Measurements from ENCODE around the gene DMD.

The DMD gene

GRCh38 chrX:33109858-33110257 lies 101.5 kb downstream of the DMD start:
- Histone ChIP-seq H3K9ac (ENCODE audit: low read length) (no peak overlapping the region), H2AFZ (ENCODE audit: low read depth, low read length) (no peak overlapping the region), H3K27ac (ENCODE audit: low read length) (no peak overlapping the region), H3K4me2 (ENCODE audit: low read length) (no peak overlapping the region), H4K20me1 (ENCODE audit: insufficient read depth, low read length) (no peaks in the 10 kb centered on the region), H3K4me3 (ENCODE audit: low read length) (no peak overlapping the region), H3K9me3 (ENCODE audit: insufficient read depth, low read length) (no peaks in the 10 kb centered on the region), H3K27me3 (ENCODE audit: low read depth, low read length) (no peaks in the 10 kb centered on the region), H3K79me2 (ENCODE audit: low read length) (no peaks in the 10 kb centered on the region), H3K36me3 (replicated peaks; ENCODE audit: low read depth, low read length) (no peaks in the 10 kb centered on the region), H3K4me1 (ENCODE audit: low read length) (no peaks in the 10 kb centered on the region)
- TF ChIP-seq EZH2phosphoT487 (IDR thresholded peaks at IDR 0.05; ENCODE audit: low read depth) (no peak), CTCF (IDR thresholded peaks at IDR 0.05; ENCODE audit: low read depth, low read length) (no peak)

GRCh38 chrX:33106737-33107136 lies 104.6 kb downstream of the DMD start:
- TF ChIP-seq EZH2phosphoT487 (IDR thresholded peaks at IDR 0.05; ENCODE audit: low read depth) (no peak), CTCF (IDR thresholded peaks at IDR 0.05; ENCODE audit: low read depth, low read length) (no peak)
- Histone ChIP-seq H3K9me3 (ENCODE audit: insufficient read depth, low read length) (no peaks in the 10 kb centered on the region), H3K9ac (ENCODE audit: low read length) (no peak overlapping the region), H3K4me3 (ENCODE audit: low read length) (no peak overlapping the region), H3K4me2 (ENCODE audit: low read length) (no peak overlapping the region), H4K20me1 (ENCODE audit: insufficient read depth, low read length) (no peaks in the 10 kb centered on the region), H3K36me3 (replicated peaks; ENCODE audit: low read depth, low read length) (no peaks in the 10 kb centered on the region), H3K27ac (ENCODE audit: low read length) (no peak overlapping the region), H3K27me3 (ENCODE audit: low read depth, low read length) (no peaks in the 10 kb centered on the region), H3K79me2 (ENCODE audit: low read length) (no peaks in the 10 kb centered on the region), H3K4me1 (ENCODE audit: low read length) (no peaks in the 10 kb centered on the region), H2AFZ (ENCODE audit: low read depth, low read length) (no peak overlapping the region)

- Histone ChIP-seq H2AFZ (ENCODE audit: low read depth, low read length) (no peak overlapping the region), H3K4me1 (ENCODE audit: low read length) (peaks cover 6% of the 10 kb centered on the region), H3K4me2 (ENCODE audit: low read length) (no peak overlapping the region), H3K4me3 (ENCODE audit: low read length) (no peak overlapping the region), H3K79me2 (ENCODE audit: low read length) (no peaks in the 10 kb centered on the region), H3K36me3 (replicated peaks; ENCODE audit: low read depth, low read length) (no peaks in the 10 kb centered on the region), H3K9me3 (ENCODE audit: insufficient read depth, low read length) (no peaks in the 10 kb centered on the region), H3K27me3 (ENCODE audit: low read depth, low read length) (no peaks in the 10 kb centered on the region), H3K9ac (ENCODE audit: low read length) (no peak overlapping the region), H4K20me1 (ENCODE audit: insufficient read depth, low read length) (no peaks in the 10 kb centered on the region), H3K27ac (ENCODE audit: low read length) (no peak overlapping the region)
- TF ChIP-seq CTCF (IDR thresholded peaks at IDR 0.05; ENCODE audit: low read depth, low read length) (no peak), EZH2phosphoT487 (IDR thresholded peaks at IDR 0.05; ENCODE audit: low read depth) (no peak)
Measured at GRCh38 chrX:33095079-33095478, 116.3 kb downstream of the DMD start.

- Histone ChIP-seq H3K36me3 (replicated peaks; ENCODE audit: low read depth, low read length) (no peaks in the 10 kb centered on the region), H3K9me3 (ENCODE audit: insufficient read depth, low read length) (no peaks in the 10 kb centered on the region), H3K79me2 (ENCODE audit: low read length) (no peaks in the 10 kb centered on the region), H3K9ac (ENCODE audit: low read length) (no peak overlapping the region), H3K27me3 (ENCODE audit: low read depth, low read length) (no peaks in the 10 kb centered on the region), H3K4me2 (ENCODE audit: low read length) (no peak overlapping the region), H3K4me1 (ENCODE audit: low read length) (no peaks in the 10 kb centered on the region), H3K4me3 (ENCODE audit: low read length) (no peak overlapping the region), H4K20me1 (ENCODE audit: insufficient read depth, low read length) (no peaks in the 10 kb centered on the region), H3K27ac (ENCODE audit: low read length) (no peak overlapping the region), H2AFZ (ENCODE audit: low read depth, low read length) (no peak overlapping the region)
- TF ChIP-seq EZH2phosphoT487 (IDR thresholded peaks at IDR 0.05; ENCODE audit: low read depth) (no peak), CTCF (IDR thresholded peaks at IDR 0.05; ENCODE audit: low read depth, low read length) (no peak)
Measured at GRCh38 chrX:33087411-33087810, 123.9 kb downstream of the DMD start.

All from OCI-LY3 (cell line).